Spleen (tissue), 11 donors: ENCODE results near the gene UBE2I. TPM values are rescaled to one million over a fixed set of nuclear protein-coding genes. Genes with fewer than 3 reads are reported as not detected.

Experiments
- DNase-seq: peaks from one replicate; pipeline ENCODE4 v3.0.0-alpha.2; 2020
- H3K27ac ChIP-seq, 8 donors: fragments of 200-600 bp; sonication (generic) in 7 of 8; 1 replicate in 4 of 8; 2 replicates in 4 of 8; pipeline versions ENCODE4 v1.5.0 to v1.8.0; 2016 to 2021; ENCODE audit warnings: inconsistent platforms in 4 of 8, mild to moderate bottlenecking in 4 of 8, moderate library complexity in 1 of 8
- H3K27me3 ChIP-seq, 7 donors: fragments of 200-600 bp; sonication (generic) in 6 of 7; replicated peaks in 1 of 7; 1 replicate in 4 of 7; 2 replicates in 3 of 7; pipeline versions ENCODE4 v1.5.0 to v1.8.0; 2016 to 2021; ENCODE audit warnings: inconsistent platforms in 3 of 7, mild to moderate bottlenecking in 1 of 7
- H3K36me3 ChIP-seq, 6 donors: fragments of 200-600 bp; sonication (generic) in 5 of 6; 1 replicate in 4 of 6; 2 replicates in 2 of 6; pipeline versions ENCODE4 v1.5.0 to v1.8.0; 2016 to 2021; ENCODE audit warnings: inconsistent platforms in 2 of 6
- H3K4me1 ChIP-seq, 6 donors: fragments of 200-600 bp; sonication (generic) in 5 of 6; 1 replicate in 3 of 6; 2 replicates in 3 of 6; pipeline versions ENCODE4 v1.5.0 to v1.8.0; 2016 to 2021; ENCODE audit warnings: inconsistent platforms in 3 of 6
- H3K4me3 ChIP-seq, 8 donors: fragments of 200-600 bp; sonication (generic) in 7 of 8; 1 replicate in 4 of 8; 2 replicates in 4 of 8; pipeline versions ENCODE4 v1.5.0 to v1.8.0; 2016 to 2021; ENCODE audit warnings: inconsistent platforms in 4 of 8, mild to moderate bottlenecking in 4 of 8, moderate library complexity in 2 of 8
- H3K9me3 ChIP-seq, 8 donors: fragments of 200-600 bp; sonication (generic) in 7 of 8; 1 replicate in 4 of 8; 2 replicates in 4 of 8; pipeline versions ENCODE4 v1.5.0 to v1.8.0; 2016 to 2021; ENCODE audit warnings: inconsistent platforms in 4 of 8
- CTCF ChIP-seq, 11 experiments: fragments of 200-600 bp in 7 of 11; fragments of 450-650 bp in 4 of 11; sonication (generic) in 4 of 11; IDR thresholded peaks in 8 of 11; conservative IDR thresholded peaks in 3 of 11; 1 replicate in 7 of 11; 2 replicates in 4 of 11; pipeline versions ENCODE4 v1.4.0 to v1.8.0; 2016 to 2021; ENCODE audit warnings: antibody characterized with exemption in 11 of 11, inconsistent platforms in 4 of 11, mild to moderate bottlenecking in 1 of 11
- POLR2A ChIP-seq, 3 donors: fragments of 450-650 bp; IDR thresholded peaks; one replicate each; pipeline ENCODE4 v1.5.1; 2017; ENCODE audit warnings: antibody characterized with exemption in 3 of 3, mild to moderate bottlenecking in 1 of 3
- POLR2AphosphoS5 ChIP-seq, 3 donors: sonication (generic); formaldehyde crosslinking; IDR thresholded peaks; one replicate each; pipeline ENCODE4 v1.5.1; 2017; ENCODE audit warnings: antibody characterized with exemption in 3 of 3
- WGBS, 5 donors: extraction: QIAGEN DNeasy Blood & Tissue Kit in 3 of 5; methylation state at CpG; one replicate each; pipeline versions ENCODE4 v1.1.5 to v1.1.7; 2013 to 2018; 5-methylcytosine and 5-hydroxymethylcytosine counted together
- intact Hi-C: fragments of 100-400 bp; cut with DNase I; formaldehyde crosslinking; loops from one replicate; pipeline ENCODE4 v1.15.0; 2023; ENCODE audit warnings: low total_unique reads
- polyA plus RNA-seq, 3 donors: library from polyadenylated mRNA; stranded (reverse); fragments of 200-250 nt; gene quantifications; one replicate each; pipeline ENCODE4 v1.2.1, GENCODE V29; 2013
- total RNA-seq, 7 donors: library from RNA; depleted of rRNA in 3 of 7; stranded (reverse); fragments of >200 nt in 3 of 7; fragmentation: NEBNext Ultra II Directional in 4 of 7; extraction: Animal tissue kit (Norgen Biotek cat#: 25700) in 4 of 7; gene quantifications; one replicate each; pipeline versions ENCODE4 v1.1.0 to v1.2.1, GENCODE V29; 2016 to 2021
- donor health status: healthy with polysubstance abuse.
- donor health status: DM: no; HTN: no; CAD: no; lungs with moderate emphysema.
- donor health status: DM: no; HTN: no; CAD: no.
- donor health status: Bipolar disorder and iron deficiency.
- donor health status: healthy.
- donor health status: DM: no; HTN: no; CAD: no.
- donor health status: DM: yes; HTN: yes; CAD: no.

The UBE2I gene
- total and polyA plus RNA-seq, 10 donors, result 78.1 to 142 (median 119) TPM

DNA sequence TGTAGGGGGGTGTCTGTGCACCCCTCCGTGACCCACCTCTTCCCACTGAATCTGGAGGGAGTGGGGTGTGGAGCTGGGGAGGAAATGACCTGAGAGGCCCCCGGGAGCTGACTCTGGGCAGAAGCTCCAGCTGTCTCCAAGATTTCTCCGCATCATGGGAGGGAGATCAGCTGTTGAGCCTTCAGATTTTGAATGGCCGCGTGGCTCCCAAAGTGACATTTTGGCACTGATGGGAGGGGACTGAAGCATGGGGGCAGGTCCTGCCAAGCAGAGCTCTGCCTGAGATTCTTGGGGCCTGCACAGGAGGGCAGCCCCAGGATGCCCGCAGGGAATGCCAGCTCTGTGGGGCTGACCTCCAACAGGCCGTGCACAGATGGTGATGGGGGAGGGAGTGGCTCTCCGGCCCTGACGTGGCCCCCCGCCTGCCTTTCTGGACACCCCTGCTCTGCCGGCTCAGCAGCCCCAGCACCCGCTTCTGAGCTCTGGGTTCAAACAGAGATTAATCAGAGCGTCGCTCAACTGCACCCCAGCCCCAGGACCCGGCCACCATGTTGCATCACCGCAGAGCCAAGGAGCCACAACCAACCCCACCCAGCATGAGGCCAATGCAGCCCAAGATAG lies 25.3 kb upstream of the UBE2I start:
- no peak overlapping the region for H3K4me3 ChIP-seq
- peaks cover 0 to 79% (median 34%) of the 10 kb centered on the region in 7 donors for H3K27me3 ChIP-seq
- no peaks in the 10 kb centered on the region for H3K9me3 ChIP-seq
- no peak for DNase-seq
- WGBS, 5 donors, result 72 to 83% (median 79%) methylated on average over 13 to 16 of the region's 16 CpGs
- H3K36me3 ChIP-seq, result no peaks in the 10 kb centered on the region
- intact Hi-C loops, result no loop called here
- TF ChIP-seq POLR2A (IDR thresholded peaks at IDR 0.05) (no peak), CTCF (IDR thresholded peaks at IDR 0.05 in 8 of 11, conservative IDR thresholded peaks at IDR 0.05 in 3 of 11) (no peak), POLR2AphosphoS5 (IDR thresholded peaks at IDR 0.05) (no peak)
- peaks cover 0 to 24% (median 5%) of the 10 kb centered on the region in 6 donors for H3K4me1 ChIP-seq
- H3K27ac ChIP-seq, result no peak overlapping the region

DNA sequence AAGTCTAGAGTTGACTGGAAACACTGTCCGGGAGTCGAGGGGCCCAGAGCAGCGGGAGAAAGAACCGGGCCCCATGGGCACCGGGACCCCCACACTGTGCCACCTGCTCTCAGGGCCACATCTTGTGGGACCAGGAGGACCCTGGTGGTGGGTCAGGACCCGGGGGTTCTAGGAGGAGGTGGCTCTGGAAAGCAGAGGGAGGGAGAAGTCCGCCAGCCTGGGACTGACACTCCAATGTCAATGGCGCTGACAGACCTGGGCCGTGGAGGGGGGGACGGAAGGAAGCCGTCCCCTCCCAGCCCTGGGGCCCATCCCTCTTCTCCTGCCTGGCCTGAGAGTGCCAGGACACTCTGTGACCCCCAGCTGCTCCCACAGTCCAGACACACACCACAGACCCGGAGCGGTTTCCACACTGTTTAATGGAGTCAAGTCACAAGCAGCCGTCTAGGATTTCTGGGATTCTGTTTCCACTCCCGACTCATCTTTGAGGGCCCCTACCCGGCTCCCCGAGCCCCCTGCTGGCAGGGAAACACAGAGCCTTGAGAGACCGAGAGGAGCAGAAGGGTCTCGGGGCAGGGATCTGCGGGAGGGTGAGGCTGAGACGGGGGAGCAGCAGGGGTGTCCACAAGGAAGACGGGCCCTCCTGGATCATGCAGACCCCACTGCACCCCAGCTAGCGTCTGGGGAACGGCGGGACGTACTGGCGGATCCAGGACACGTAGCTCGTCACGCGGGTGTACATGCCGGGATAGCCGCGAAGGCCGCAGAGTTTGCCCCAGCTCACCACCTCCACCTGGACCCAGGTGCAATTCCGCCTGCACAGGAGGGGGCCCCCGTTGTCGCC lies 23.5 kb upstream of the UBE2I start:
- TF ChIP-seq POLR2A (IDR thresholded peaks at IDR 0.05), result no peak
- no peak for TF ChIP-seq POLR2AphosphoS5 (IDR thresholded peaks at IDR 0.05)
- TF ChIP-seq CTCF (IDR thresholded peaks at IDR 0.05 in 8 of 11, conservative IDR thresholded peaks at IDR 0.05 in 3 of 11), result no peak
- Histone ChIP-seq H3K4me3 (no peak overlapping the region), H3K27me3 (peaks cover 0 to 83% (median 46%) of the 10 kb centered on the region in 7 donors), H3K36me3 (no peaks in the 10 kb centered on the region), H3K4me1 (peaks cover 0 to 34% (median 11%) of the 10 kb centered on the region in 6 donors), H3K27ac (no peak overlapping the region), H3K9me3 (no peaks in the 10 kb centered on the region)
- intact Hi-C loops, result no loop called here
- WGBS, 5 donors, result 72 to 76% (median 74%) methylated on average over 32 to 38 of the region's 38 CpGs
- DNase-seq, result no peak

DNA sequence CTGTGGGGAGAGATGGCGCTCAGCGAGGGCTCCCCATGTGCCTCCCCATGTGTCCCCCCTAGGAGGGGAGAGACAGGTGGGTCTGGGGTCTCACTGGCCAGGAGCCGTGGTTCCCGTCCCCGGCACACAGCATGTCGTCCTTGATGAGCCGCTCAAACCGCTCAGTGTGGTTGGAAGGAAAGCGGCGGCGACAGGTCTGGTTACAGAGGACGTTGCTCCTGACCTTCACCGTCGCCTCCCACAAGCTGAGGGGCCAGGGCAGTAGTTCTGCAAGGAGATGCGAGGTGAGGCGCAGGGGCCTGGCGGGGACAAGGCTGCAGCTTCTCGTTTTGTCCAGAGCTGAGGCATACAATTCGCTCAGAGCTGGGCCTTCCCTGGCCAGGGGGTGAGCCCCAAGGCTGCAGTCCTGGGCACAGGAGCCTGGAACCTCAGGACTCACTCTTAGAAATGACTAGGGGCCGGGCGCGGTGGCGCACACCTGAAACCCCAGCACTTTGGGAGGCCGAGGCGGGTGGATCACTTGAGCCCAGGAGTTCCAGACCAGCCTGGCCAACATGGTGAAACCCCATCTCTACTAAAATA lies 22.8 kb upstream of the UBE2I start:
- 72 to 90% (median 81%) methylated on average over 11 to 25 of the region's 25 CpGs for WGBS, 5 donors
- TF ChIP-seq POLR2A (IDR thresholded peaks at IDR 0.05) (no peak), CTCF (IDR thresholded peaks at IDR 0.05 in 8 of 11, conservative IDR thresholded peaks at IDR 0.05 in 3 of 11) (no peak), POLR2AphosphoS5 (IDR thresholded peaks at IDR 0.05) (no peak)
- H3K4me1 ChIP-seq, result peaks cover 0 to 34% (median 11%) of the 10 kb centered on the region in 6 donors
- no peak overlapping the region for H3K4me3 ChIP-seq
- no peaks in the 10 kb centered on the region for H3K9me3 ChIP-seq
- H3K27ac ChIP-seq, result no peak overlapping the region
- no peak for DNase-seq
- H3K27me3 ChIP-seq, result peaks cover 0 to 88% (median 51%) of the 10 kb centered on the region in 7 donors
- intact Hi-C loops, result no loop called here
- no peaks in the 10 kb centered on the region for H3K36me3 ChIP-seq
